ENCODE measurements around the gene TGFBR1.

GRCh38 chr9:99147177-99147576, 42.3 kb downstream of the TGFBR1 start:
- no peak for TF ChIP-seq CTCF (IDR thresholded peaks at IDR 0.05; ENCODE audit: extremely low read depth in 1 of 2, insufficient read depth in 1 of 2, low read depth in 1 of 2, low read length in 2 of 2)
- TF ChIP-seq POLR2A (IDR thresholded peaks at IDR 0.05; ENCODE audit: low read depth, low read length) = no peak
